ENCODE measurements around the gene ZNF235. TPM values are rescaled to one million over a fixed set of nuclear protein-coding genes. Genes with fewer than 3 reads are reported as not detected.
A peak's percentile ranks its signal among the peaks of the same experiment; 100 is the strongest.
"Not testable (repeated sequence)": the region's sequence is repeated elsewhere in the genome, so short reads cannot be mapped to it uniquely, and the experiment has no call there.

ZNF235 gene
- 1 to 10 TPM; 8.8 to 9.4 TPM for total RNA-seq

- POLR2A ChIA-PET: interaction anchor here (0.8 to 1.9 kb wide), 5 partner anchors 93 to 403 kb away, joined by 3 to 8 read pairs (median 4); partner anchors contain the start of genes ZNF180, ZNF227 and ZNF234
- H3K27me3 Mint-ChIP-seq: no peaks in the 10 kb centered on the region
- peak within 1 kb of the TSS; percentile 65 for H3K27ac Mint-ChIP-seq
- DNase-seq (peak; percentile 69), ATAC-seq (ENCODE audit: low read depth) (peak; percentile 89)
- peaks cover 15% of the 10 kb centered on the region for H3K36me3 Mint-ChIP-seq
- peaks cover 14% of the 10 kb centered on the region for H3K4me1 Mint-ChIP-seq
- H3K4me3 Mint-ChIP-seq: peak within 1 kb of the TSS; percentile 85
- peaks cover 13% of the 10 kb centered on the region for H3K9me3 Mint-ChIP-seq
These were observed at the start of gene ZNF235 for GRCh38 chr19:44304659-44305193. Gene ZNF235 (minus strand): TSS chr19:44305025. CDS start chr19:44303404, 1,621 bp downstream.

GRCh38 chr19:44346556-44346955 is 41.7 kb upstream of the ZNF235 start:
- ATAC-seq (ENCODE audit: low read depth) (no peak), DNase-seq (no peak)
- no peaks in the 10 kb centered on the region for H3K27me3 Mint-ChIP-seq
- POLR2A ChIA-PET: no interaction called here
- H3K27ac Mint-ChIP-seq: no peak overlapping the region
- no peaks in the 10 kb centered on the region for H3K4me1 Mint-ChIP-seq
- no peak overlapping the region for H3K4me3 Mint-ChIP-seq
- H3K9me3 Mint-ChIP-seq: peaks cover 5% of the 10 kb centered on the region
- no peaks in the 10 kb centered on the region for H3K36me3 Mint-ChIP-seq

- DNase-seq (no peak), ATAC-seq (ENCODE audit: low read depth) (no peak)
- Mint-ChIP-seq H3K36me3 (no peaks in the 10 kb centered on the region), H3K4me3 (no peak overlapping the region), H3K27ac (no peak overlapping the region), H3K27me3 (no peaks in the 10 kb centered on the region), H3K4me1 (no peaks in the 10 kb centered on the region), H3K9me3 (peaks cover 5% of the 10 kb centered on the region)
- POLR2A ChIA-PET: no interaction called here
These were observed 41.1 kb upstream of the ZNF235 start for GRCh38 chr19:44345959-44346358.

- H3K27ac Mint-ChIP-seq: no peak overlapping the region
These were observed 39.4 kb upstream of the ZNF235 start for GRCh38 chr19:44344255-44344654.

GRCh38 chr19:44341794-44342193 is 37.0 kb upstream of the ZNF235 start:
- Mint-ChIP-seq H3K9me3 (peaks cover 10% of the 10 kb centered on the region), H3K27me3 (no peaks in the 10 kb centered on the region), H3K4me1 (no peaks in the 10 kb centered on the region), H3K27ac (no peak overlapping the region), H3K36me3 (no peaks in the 10 kb centered on the region), H3K4me3 (no peak overlapping the region)
- no peak for DNase-seq
- POLR2A ChIA-PET: no interaction called here
- ATAC-seq (ENCODE audit: low read depth): no peak

More at GRCh38 chr19:44344255-44344654, 39.4 kb upstream of the ZNF235 start:
- DNase-seq (no peak), ATAC-seq (ENCODE audit: low read depth) (no peak)
- Mint-ChIP-seq H3K9me3 (peaks cover 6% of the 10 kb centered on the region), H3K4me3 (no peak overlapping the region), H3K27me3 (no peaks in the 10 kb centered on the region), H3K4me1 (no peaks in the 10 kb centered on the region), H3K36me3 (no peaks in the 10 kb centered on the region)
- POLR2A ChIA-PET: no interaction called here

GRCh38 chr19:44334639-44335038 is 29.8 kb upstream of the ZNF235 start:
- H3K27me3 Mint-ChIP-seq; H3K27ac Mint-ChIP-seq; POLR2A ChIA-PET; H3K4me1 Mint-ChIP-seq; DNase-seq; H3K36me3 Mint-ChIP-seq; H3K4me3 Mint-ChIP-seq; ATAC-seq (ENCODE audit: low read depth): not testable (repeated sequence)
- peaks cover 40% of the 10 kb centered on the region for H3K9me3 Mint-ChIP-seq

GRCh38 chr19:44332145-44332544 is 27.3 kb upstream of the ZNF235 start:
- no peak overlapping the region for H3K27ac Mint-ChIP-seq
- H3K4me1 Mint-ChIP-seq: no peaks in the 10 kb centered on the region
- POLR2A ChIA-PET: no interaction called here
- DNase-seq (no peak), ATAC-seq (ENCODE audit: low read depth) (no peak)
- H3K36me3 Mint-ChIP-seq: no peaks in the 10 kb centered on the region
- no peaks in the 10 kb centered on the region for H3K27me3 Mint-ChIP-seq
- peaks cover 46% of the 10 kb centered on the region for H3K9me3 Mint-ChIP-seq
- no peak overlapping the region for H3K4me3 Mint-ChIP-seq

GRCh38 chr19:44315883-44316282 is 11.1 kb upstream of the ZNF235 start:
- no peaks in the 10 kb centered on the region for H3K36me3 Mint-ChIP-seq
- peaks cover 10% of the 10 kb centered on the region for H3K27me3 Mint-ChIP-seq
- POLR2A ChIA-PET: no interaction called here
- H3K9me3 Mint-ChIP-seq: peaks cover 11% of the 10 kb centered on the region
- no peaks in the 10 kb centered on the region for H3K4me1 Mint-ChIP-seq
- H3K4me3 Mint-ChIP-seq: no peak overlapping the region
- ATAC-seq (ENCODE audit: low read depth) (no peak), DNase-seq (no peak)
- H3K27ac Mint-ChIP-seq: no peak overlapping the region

GRCh38 chr19:44313231-44313630 is 8.4 kb upstream of the ZNF235 start:
- no peak for DNase-seq
- Mint-ChIP-seq H3K27me3 (peaks cover 10% of the 10 kb centered on the region), H3K9me3 (peaks cover 16% of the 10 kb centered on the region), H3K4me3 (no peak overlapping the region), H3K4me1 (no peaks in the 10 kb centered on the region), H3K27ac (no peak overlapping the region), H3K36me3 (no peaks in the 10 kb centered on the region)
- no peak for ATAC-seq (ENCODE audit: low read depth)
- POLR2A ChIA-PET: no interaction called here

- DNase-seq: no peak
- no peaks in the 10 kb centered on the region for H3K27me3 Mint-ChIP-seq
- H3K27ac Mint-ChIP-seq: no peak overlapping the region
- no peak for ATAC-seq (ENCODE audit: low read depth)
- no peaks in the 10 kb centered on the region for H3K36me3 Mint-ChIP-seq
- H3K9me3 Mint-ChIP-seq: peaks cover 14% of the 10 kb centered on the region
- POLR2A ChIA-PET: no interaction called here
- no peak overlapping the region for H3K4me3 Mint-ChIP-seq
- H3K4me1 Mint-ChIP-seq: peaks cover 14% of the 10 kb centered on the region
These were observed 3.2 kb upstream of the ZNF235 start for GRCh38 chr19:44308011-44308410.

GRCh38 chr19:44306283-44306682 is 1.5 kb upstream of the ZNF235 start:
- Mint-ChIP-seq H3K9me3 (peaks cover 12% of the 10 kb centered on the region), H3K4me1 (peaks cover 14% of the 10 kb centered on the region), H3K27me3 (no peaks in the 10 kb centered on the region), H3K4me3 (no peak overlapping the region), H3K36me3 (peaks cover 3% of the 10 kb centered on the region), H3K27ac (no peak overlapping the region)
- DNase-seq (no peak), ATAC-seq (ENCODE audit: low read depth) (no peak)
- POLR2A ChIA-PET: no interaction called here

- ATAC-seq (ENCODE audit: low read depth) (no peak), DNase-seq (no peak)
- POLR2A ChIA-PET: interaction anchor here (0.9 to 1.9 kb wide), 4 partner anchors 93 to 404 kb away, joined by 3 to 8 read pairs (median 4); partner anchors contain the start of genes ZNF180 and ZNF227
- Mint-ChIP-seq H3K4me3 (peak overlapping the region; percentile 85), H3K27ac (no peak overlapping the region), H3K27me3 (no peaks in the 10 kb centered on the region), H3K36me3 (peaks cover 8% of the 10 kb centered on the region), H3K9me3 (peaks cover 13% of the 10 kb centered on the region), H3K4me1 (peaks cover 14% of the 10 kb centered on the region)
These were observed 632 bp upstream of the ZNF235 start for GRCh38 chr19:44305457-44305856.

GRCh38 chr19:44303976-44304568 is 753 bp downstream of the ZNF235 start:
- peaks cover 14% of the 10 kb centered on the region for H3K4me1 Mint-ChIP-seq
- H3K27me3 Mint-ChIP-seq: no peaks in the 10 kb centered on the region
- DNase-seq (no peak), ATAC-seq (ENCODE audit: low read depth) (no peak)
- peaks cover 21% of the 10 kb centered on the region for H3K36me3 Mint-ChIP-seq
- H3K27ac Mint-ChIP-seq: peak overlapping the region; percentile 58
- peaks cover 13% of the 10 kb centered on the region for H3K9me3 Mint-ChIP-seq
- POLR2A ChIA-PET: interaction anchor here (0.8 to 1.9 kb wide), 4 partner anchors 97 to 403 kb away, joined by 3 to 6 read pairs (median 4); partner anchors contain the start of genes ZNF180 and ZNF234
- H3K4me3 Mint-ChIP-seq: peak overlapping the region; percentile 85

- ATAC-seq (ENCODE audit: low read depth) (no peak), DNase-seq (no peak)
- Mint-ChIP-seq H3K27me3 (no peaks in the 10 kb centered on the region), H3K4me3 (peak overlapping the region; percentile 85), H3K4me1 (peaks cover 14% of the 10 kb centered on the region), H3K27ac (no peak overlapping the region), H3K9me3 (peaks cover 8% of the 10 kb centered on the region), H3K36me3 (peaks cover 29% of the 10 kb centered on the region)
- POLR2A ChIA-PET: no interaction called here
These were observed 1.5 kb downstream of the ZNF235 start for GRCh38 chr19:44303320-44303719.
